Measurements from ENCODE around the gene EFCAB8. TPM values are rescaled to one million over a fixed set of nuclear protein-coding genes. Genes with fewer than 3 reads are reported as not detected.

Gene EFCAB8, protein sequence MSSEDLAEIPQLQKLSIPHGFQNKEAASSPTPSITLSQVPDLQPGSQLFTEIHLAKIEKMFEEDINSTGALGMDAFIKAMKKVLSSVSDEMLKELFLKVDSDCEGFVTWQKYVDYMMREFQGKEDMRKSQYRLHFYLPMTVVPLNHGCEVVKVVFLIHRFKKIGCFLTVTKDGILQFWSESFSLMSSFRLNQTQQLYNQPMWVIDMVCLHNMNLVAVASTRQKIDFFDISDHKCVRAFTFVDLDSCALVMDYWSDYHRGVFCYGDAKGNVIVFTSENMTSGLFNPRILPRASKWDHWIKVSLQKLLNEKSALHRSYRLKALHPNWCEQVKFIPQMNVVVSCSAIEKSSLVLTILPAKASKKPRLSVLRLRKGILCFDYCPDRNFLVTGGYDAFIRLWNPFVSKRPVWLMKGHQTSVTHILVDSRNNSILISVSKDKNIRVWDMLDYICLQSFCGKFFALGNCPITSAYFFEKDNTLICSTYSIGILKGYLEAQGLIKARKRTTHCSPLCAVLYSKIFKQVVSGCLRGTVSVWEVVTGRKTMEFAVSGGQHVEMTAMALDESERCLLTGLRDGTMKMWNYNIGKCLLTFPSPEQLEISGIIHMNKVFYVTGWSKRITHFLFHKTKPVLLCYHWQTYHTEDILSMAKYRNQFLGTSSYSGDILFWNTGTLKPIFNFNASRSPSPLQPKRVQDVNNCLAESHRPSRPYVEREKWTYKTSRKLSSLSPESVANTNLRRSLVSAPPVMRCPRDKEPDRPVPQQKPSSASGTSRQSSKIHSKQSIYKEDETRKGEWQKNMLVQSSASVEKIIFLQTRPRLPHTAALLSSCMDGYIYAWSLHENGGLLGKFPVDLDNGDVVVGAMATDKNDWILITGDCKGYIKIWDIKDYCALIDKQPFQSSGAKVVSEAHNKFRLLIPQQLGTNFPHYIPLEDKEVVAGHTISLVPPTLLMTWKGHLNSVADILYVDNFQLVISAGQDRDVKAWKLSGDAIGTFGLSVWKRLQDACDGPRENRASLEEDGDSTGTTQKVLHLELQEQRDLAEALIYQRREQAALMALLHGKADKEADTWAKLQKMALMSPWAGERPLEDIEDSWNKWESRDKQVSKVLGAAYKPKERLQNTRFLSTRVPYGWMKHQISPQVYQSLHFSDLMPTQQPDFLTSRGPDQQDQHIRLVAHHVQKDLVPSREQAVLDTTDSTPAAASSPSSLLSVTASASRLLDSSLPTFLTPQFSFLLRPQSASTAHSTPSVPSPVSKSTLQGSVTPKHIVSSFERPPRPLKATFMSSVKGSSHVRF
- total RNA-seq: 1 to 10 TPM; 1.0 to 1.5 TPM

DNA sequence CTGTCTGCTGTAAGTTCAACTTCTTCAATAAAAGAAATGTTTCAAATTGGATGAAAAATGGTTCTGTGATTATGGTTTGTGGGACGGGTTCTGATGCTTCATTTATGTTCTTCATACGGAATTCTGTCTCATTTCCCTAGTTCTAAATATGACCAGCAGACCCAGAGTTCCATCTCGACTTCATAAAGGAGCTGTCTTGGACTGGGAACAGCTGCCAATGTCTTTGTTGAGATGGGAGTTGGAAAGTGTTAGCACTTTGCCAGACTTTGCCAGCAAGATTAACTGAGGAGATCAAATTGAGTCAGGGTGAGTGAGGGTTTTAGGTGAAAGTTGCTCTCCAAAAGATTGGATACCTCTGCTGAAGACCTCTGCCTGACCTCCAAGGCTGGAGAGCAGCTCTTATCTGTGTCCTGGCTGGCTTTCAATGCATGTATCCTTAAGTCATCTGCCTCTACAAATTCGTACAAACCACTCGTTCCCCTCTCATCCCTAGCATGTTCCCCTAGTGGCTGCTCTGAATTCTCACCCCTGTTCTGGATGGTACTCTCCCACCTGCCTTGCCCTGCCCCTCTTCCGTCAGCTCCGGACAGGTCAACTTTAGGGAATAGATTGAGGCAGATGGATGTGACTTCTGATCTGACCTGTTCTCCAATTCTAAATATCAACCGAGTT, at the start of gene EFCAB8:
EFCAB8 (plus strand) TSS at position 223 of the 672 bp plus-strand sequence. CDS start 4,870 bp downstream, outside the sequence.
- Mint-ChIP-seq H3K36me3 (ENCODE audit: low read depth) (peaks cover 22% of the 10 kb centered on the region), H3K27ac (no peak within 1 kb of the TSS), H3K4me1 (ENCODE audit: low read depth) (peaks cover 23% of the 10 kb centered on the region), H3K27me3 (ENCODE audit: low read depth) (no peaks in the 10 kb centered on the region), H3K9me3 (ENCODE audit: insufficient read depth) (no peaks in the 10 kb centered on the region), H3K4me3 (no peak within 1 kb of the TSS)
- no peak for ATAC-seq
- ChIA-PET CTCF (interaction anchor here (1.1 to 1.5 kb wide), 2 partner anchors 69 to 87 kb away, joined by 3 read pairs; no protein-coding TSS in a partner anchor), POLR2A (interaction anchor here (1.0 kb wide), 1 partner anchor 23 kb away, joined by 3 read pairs; no protein-coding TSS in a partner anchor)
- DNase-seq: no peak

DNA sequence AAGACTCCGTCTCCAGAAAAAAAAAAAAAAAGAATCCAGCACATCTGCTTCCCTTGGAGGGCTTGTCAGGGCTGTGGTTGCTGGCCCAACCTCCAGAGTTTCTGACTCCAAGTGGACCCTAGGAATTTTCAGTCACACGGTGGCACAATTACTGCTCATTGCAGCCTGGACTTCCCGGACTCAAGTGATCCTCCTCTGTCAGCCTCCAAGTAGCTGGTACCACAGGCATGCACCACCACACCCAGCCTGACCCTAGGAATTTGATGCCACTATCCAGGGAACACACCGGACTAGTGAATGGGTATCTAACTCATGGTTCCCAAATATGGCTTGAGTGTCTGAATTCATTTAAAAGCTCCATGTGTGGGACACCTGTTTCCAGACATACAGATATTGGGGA, 48.8 kb upstream of the EFCAB8 start:
- H3K27ac Mint-ChIP-seq: no peak overlapping the region
- H3K27me3 Mint-ChIP-seq (ENCODE audit: low read depth): no peaks in the 10 kb centered on the region
- CTCF ChIA-PET: no interaction called here
- H3K36me3 Mint-ChIP-seq (ENCODE audit: low read depth): peaks cover 14% of the 10 kb centered on the region
- no peaks in the 10 kb centered on the region for H3K9me3 Mint-ChIP-seq (ENCODE audit: insufficient read depth)
- no peak overlapping the region for H3K4me3 Mint-ChIP-seq
- no peaks in the 10 kb centered on the region for H3K4me1 Mint-ChIP-seq (ENCODE audit: low read depth)
- ATAC-seq: no peak
- POLR2A ChIA-PET: no interaction called here
- no peak for DNase-seq

DNA sequence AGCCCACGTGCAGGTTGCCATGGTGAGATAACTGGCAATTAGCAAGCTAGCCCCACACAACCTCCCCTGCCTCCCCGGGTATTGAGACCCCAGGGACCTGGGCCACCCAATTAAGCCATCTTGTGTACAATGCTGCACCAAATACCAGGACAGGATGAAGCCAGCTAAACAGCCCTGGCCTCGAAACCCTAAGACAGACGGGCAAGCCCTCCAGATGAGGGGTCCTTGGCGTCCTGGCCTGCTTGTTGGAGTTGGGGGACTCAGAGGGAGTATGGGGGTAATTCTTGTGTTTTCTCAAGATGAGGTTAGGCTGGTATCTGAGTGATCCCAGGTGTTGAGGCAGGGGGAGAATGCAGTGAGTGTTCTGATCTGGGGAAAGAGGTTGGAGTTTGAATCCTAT, 47.8 kb upstream of the EFCAB8 start:
- Mint-ChIP-seq H3K9me3 (ENCODE audit: insufficient read depth) (no peaks in the 10 kb centered on the region), H3K36me3 (ENCODE audit: low read depth) (peaks cover 14% of the 10 kb centered on the region), H3K27me3 (ENCODE audit: low read depth) (no peaks in the 10 kb centered on the region), H3K27ac (no peak overlapping the region), H3K4me3 (no peak overlapping the region), H3K4me1 (ENCODE audit: low read depth) (no peaks in the 10 kb centered on the region)
- CTCF ChIA-PET: no interaction called here
- ATAC-seq: no peak
- POLR2A ChIA-PET: no interaction called here
- no peak for DNase-seq

DNA sequence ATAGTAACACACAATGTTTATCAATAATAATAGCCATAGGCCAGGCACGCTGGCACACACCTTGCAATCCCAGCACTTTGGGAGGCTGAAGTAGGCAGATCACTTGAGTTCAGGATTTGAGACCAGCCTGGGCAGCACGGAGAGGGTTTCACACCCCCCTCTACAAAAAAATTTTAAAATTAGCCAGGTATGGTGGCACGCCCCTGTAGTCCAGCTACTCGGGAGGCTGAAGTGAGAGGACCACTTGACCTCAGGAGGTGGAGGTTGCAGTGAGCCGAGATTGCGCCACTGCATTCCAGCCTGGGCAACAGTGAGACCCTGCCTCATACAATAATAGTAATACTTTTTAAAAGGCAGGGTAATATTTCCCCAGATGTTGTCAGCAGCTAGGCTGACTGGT, 46.8 kb upstream of the EFCAB8 start:
- Mint-ChIP-seq H3K36me3 (ENCODE audit: low read depth) (peaks cover 11% of the 10 kb centered on the region), H3K4me1 (ENCODE audit: low read depth) (no peaks in the 10 kb centered on the region), H3K27ac (no peak overlapping the region), H3K27me3 (ENCODE audit: low read depth) (no peaks in the 10 kb centered on the region), H3K4me3 (no peak overlapping the region), H3K9me3 (ENCODE audit: insufficient read depth) (no peaks in the 10 kb centered on the region)
- DNase-seq (no peak), ATAC-seq (no peak)
- POLR2A ChIA-PET: no interaction called here
- CTCF ChIA-PET: interaction anchor here (1.1 kb wide), 1 partner anchor 90 kb away, joined by 3 read pairs; no protein-coding TSS in a partner anchor

DNA sequence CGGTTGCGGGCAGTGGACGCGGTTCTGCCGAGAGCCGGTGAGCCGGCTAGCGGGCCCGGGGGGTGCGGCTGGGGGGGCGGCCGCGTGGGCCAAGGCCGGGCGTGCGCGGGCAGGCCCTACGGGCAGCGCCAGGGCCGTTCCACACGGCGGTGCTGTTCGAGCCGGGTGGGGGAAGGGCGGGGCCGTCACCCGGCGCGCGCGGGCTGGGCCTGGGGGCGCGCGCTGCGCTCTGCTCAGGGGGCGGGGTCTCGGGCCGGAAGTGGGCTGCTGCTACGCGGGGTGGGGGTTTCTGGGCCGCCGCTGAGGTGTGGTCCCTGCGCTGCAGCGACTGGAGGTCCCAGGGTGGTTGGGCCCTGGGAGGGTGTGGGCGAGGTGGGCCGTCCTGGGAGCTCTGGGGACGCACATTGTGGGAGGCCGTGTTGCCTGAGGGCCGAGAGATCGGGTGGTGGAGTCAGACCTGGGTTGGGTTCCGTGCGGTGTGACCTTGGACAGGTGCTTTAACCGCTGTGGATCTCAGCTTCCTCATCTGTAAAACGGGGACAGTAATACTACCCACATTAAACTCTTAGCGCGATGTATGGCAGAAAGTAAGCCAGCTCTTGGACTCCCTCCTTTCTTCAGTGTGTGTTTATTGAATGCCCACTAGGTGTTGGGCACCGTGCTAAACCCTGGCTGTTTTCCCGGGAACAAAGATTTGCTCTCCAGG, 38.6 kb upstream of the EFCAB8 start:
- CTCF ChIA-PET: interaction anchor here (0.6 to 2.7 kb wide), 10 partner anchors 10 to 296 kb away, joined by 3 to 11 read pairs (median 4); partner anchors contain the start of gene C20orf203
- H3K4me3 Mint-ChIP-seq: peak overlapping the region; percentile 96
- POLR2A ChIA-PET: interaction anchor here (0.7 to 1.6 kb wide), 12 partner anchors 10 to 285 kb away, joined by 3 to 6 read pairs (median 3); no protein-coding TSS in a partner anchor
- DNase-seq: peak; percentile 84
- no peaks in the 10 kb centered on the region for H3K9me3 Mint-ChIP-seq (ENCODE audit: insufficient read depth)
- no peaks in the 10 kb centered on the region for H3K27me3 Mint-ChIP-seq (ENCODE audit: low read depth)
- H3K27ac Mint-ChIP-seq: peak overlapping the region; percentile 99
- peaks cover 38% of the 10 kb centered on the region for H3K4me1 Mint-ChIP-seq (ENCODE audit: low read depth)
- peak; percentile 83 for ATAC-seq
- peaks cover 30% of the 10 kb centered on the region for H3K36me3 Mint-ChIP-seq (ENCODE audit: low read depth)

DNA sequence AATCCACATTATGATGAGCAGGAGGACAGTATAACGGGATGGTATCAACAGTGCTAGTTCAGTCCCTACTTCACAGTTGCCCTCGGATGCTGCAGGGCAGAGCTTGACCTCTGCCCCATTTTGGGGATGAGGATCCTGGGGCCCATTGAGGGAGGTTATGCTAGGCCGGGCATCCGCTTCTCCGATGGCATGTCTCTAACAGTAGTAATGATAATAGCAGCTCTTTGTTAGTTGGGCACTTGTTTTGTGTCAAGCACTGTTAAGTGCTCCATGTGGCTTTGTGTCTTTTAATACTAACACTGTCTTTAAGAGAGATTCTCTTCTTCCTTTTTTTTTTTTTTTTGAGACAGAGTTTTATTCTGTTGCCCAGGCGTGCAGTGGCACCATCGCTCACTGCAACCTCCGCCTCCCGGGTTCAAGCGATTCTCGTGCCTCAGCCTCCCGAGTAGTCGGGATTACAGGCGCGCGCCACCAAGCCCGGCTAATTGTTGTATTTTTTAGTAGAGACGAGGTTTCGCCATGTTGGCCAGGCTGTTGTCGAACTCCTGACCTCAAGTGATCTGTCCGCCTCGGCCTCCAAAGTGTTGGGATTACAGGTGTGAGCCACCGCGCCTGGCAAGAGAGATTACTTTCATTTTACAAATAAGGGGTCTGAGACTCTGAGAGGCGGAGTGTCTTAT, 37.9 kb upstream of the EFCAB8 start:
- peak; percentile 0 for ATAC-seq
- POLR2A ChIA-PET: interaction anchor here (0.7 to 1.6 kb wide), 11 partner anchors 9 to 285 kb away, joined by 3 to 6 read pairs (median 3); no protein-coding TSS in a partner anchor
- no peaks in the 10 kb centered on the region for H3K9me3 Mint-ChIP-seq (ENCODE audit: insufficient read depth)
- DNase-seq: peak; percentile 37
- peak overlapping the region; percentile 96 for H3K4me3 Mint-ChIP-seq
- H3K36me3 Mint-ChIP-seq (ENCODE audit: low read depth): peaks cover 35% of the 10 kb centered on the region
- CTCF ChIA-PET: interaction anchor here (0.6 to 2.7 kb wide), 11 partner anchors 9 to 297 kb away, joined by 3 to 11 read pairs (median 3); partner anchors contain the start of gene C20orf203
- H3K27ac Mint-ChIP-seq: peak overlapping the region; percentile 99
- H3K27me3 Mint-ChIP-seq (ENCODE audit: low read depth): no peaks in the 10 kb centered on the region
- H3K4me1 Mint-ChIP-seq (ENCODE audit: low read depth): peaks cover 40% of the 10 kb centered on the region

DNA sequence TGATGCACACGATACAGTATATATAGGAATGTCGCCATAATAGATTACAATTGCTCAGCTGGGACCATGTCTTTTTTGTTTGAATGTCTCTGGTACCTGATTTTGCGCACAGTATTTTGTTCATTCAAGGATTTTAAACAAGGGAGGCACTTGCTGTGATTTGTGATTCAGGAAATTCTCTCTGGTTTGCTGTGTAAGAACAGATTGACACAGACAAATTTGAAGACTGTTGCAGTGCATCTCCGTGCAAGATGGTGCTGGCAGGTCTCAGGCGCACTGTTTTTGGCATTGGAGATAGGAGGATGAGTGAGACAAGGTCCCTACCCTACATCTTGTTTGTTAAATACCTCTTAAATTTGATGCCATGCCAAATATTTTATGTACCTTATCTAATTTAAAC, 36.5 kb upstream of the EFCAB8 start:
- H3K27ac Mint-ChIP-seq: no peak overlapping the region
- no peaks in the 10 kb centered on the region for H3K9me3 Mint-ChIP-seq (ENCODE audit: insufficient read depth)
- H3K4me1 Mint-ChIP-seq (ENCODE audit: low read depth): peaks cover 40% of the 10 kb centered on the region
- ChIA-PET POLR2A (interaction anchor here (1.3 kb wide), 1 partner anchor 124 kb away, joined by 3 read pairs; no protein-coding TSS in a partner anchor), CTCF (interaction anchor here (1.0 kb wide), 3 partner anchors 8 to 274 kb away, joined by 3 to 6 read pairs (median 3); no protein-coding TSS in a partner anchor)
- no peak for ATAC-seq
- H3K36me3 Mint-ChIP-seq (ENCODE audit: low read depth): peaks cover 42% of the 10 kb centered on the region
- H3K27me3 Mint-ChIP-seq (ENCODE audit: low read depth): no peaks in the 10 kb centered on the region
- DNase-seq: no peak
- peak overlapping the region; percentile 96 for H3K4me3 Mint-ChIP-seq

DNA sequence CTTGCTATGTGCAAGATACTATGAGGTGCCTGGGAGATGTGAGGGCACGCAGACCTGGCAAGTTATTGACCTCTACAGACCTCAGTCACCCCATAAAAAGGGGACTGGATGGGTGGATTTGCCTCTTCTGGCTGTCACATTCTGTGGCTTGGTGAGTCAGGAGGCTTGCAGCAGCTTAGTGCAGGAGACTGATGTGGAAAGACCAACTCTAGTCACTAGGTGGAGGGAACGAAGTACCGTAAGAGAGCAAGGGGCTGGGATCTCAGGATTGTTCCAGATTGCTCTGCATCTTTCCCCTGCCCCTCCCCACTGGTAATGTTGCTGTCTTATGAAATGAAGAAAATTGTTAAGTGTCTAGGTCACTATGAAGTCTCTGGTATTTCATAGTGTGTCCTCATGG, 35.6 kb upstream of the EFCAB8 start:
- Mint-ChIP-seq H3K9me3 (ENCODE audit: insufficient read depth) (no peaks in the 10 kb centered on the region), H3K4me1 (ENCODE audit: low read depth) (peaks cover 38% of the 10 kb centered on the region), H3K4me3 (no peak overlapping the region), H3K27ac (peak overlapping the region; percentile 33), H3K36me3 (ENCODE audit: low read depth) (peaks cover 49% of the 10 kb centered on the region), H3K27me3 (ENCODE audit: low read depth) (no peaks in the 10 kb centered on the region)
- CTCF ChIA-PET: interaction anchor here (1.0 kb wide), 1 partner anchor 14 kb away, joined by 3 read pairs; no protein-coding TSS in a partner anchor
- ATAC-seq (no peak), DNase-seq (peak; percentile 27)
- POLR2A ChIA-PET: no interaction called here

DNA sequence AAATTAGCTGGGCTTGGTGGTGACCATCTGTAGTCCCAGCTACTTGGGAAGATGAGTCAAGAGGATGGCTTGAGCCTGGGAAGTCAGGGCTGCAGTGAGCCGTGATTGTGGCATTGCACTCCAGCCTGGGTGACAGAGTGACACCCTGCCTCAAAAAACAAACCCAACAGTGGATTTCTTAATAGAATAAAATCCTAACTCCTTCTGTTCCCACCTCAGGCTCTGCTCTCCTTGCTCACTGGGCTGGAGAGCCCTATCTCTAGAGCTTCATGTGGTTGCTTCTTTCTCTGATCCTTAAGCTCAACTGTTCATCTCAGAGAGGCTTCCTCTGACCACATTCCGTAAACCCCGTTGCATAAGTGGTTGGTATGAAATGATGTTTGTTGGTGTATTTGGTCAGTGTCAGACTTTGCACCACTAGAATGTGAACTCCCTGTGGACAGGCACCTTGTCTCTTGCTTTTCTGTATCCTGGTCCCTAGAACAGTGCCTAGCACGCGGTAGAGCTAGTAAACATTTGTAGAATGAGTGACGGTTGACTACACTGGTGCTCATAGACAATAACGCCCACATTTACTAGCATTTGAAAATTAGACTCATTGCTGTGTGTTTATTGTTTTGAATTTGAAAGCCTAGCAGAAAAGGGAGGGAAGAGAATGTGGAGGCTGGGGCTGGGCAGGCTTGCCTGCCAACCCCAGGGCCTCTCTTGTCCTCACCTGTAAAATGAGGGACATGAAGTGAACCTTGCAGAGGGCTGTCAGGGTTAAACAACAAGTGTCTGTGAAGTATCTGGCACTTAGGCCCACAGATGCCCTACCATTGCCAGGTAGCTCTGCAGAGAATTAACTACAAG, 34.8 kb upstream of the EFCAB8 start:
- Mint-ChIP-seq H3K27ac (peak overlapping the region; percentile 55), H3K9me3 (ENCODE audit: insufficient read depth) (no peaks in the 10 kb centered on the region), H3K36me3 (ENCODE audit: low read depth) (peaks cover 57% of the 10 kb centered on the region), H3K4me3 (no peak overlapping the region), H3K4me1 (ENCODE audit: low read depth) (peaks cover 39% of the 10 kb centered on the region), H3K27me3 (ENCODE audit: low read depth) (no peaks in the 10 kb centered on the region)
- POLR2A ChIA-PET: no interaction called here
- DNase-seq (no peak), ATAC-seq (no peak)
- CTCF ChIA-PET: no interaction called here
